OCI-LY1 (cell line): ENCODE data around the gene ANKMY1.

Experiments used
- H2AFZ ChIP-seq: fragments of 200-600 bp; sonication (generic), shearing (Covaris generic); 2 replicates; pipeline ENCODE4 v1.6.0; 2014; ENCODE audit warnings: antibody characterized with exemption, mild to moderate bottlenecking, low read length
- H3F3A ChIP-seq: fragments of 200-600 bp; sonication (generic), shearing (Covaris generic); 2 replicates; pipeline ENCODE4 v1.6.0; 2014; ENCODE audit warnings: mild to moderate bottlenecking, antibody characterized with exemption, low read length, moderate library complexity; ENCODE audit not compliant: insufficient read depth
- H3K27ac ChIP-seq: fragments of 200-600 bp; sonication (generic); 2 replicates; pipeline ENCODE4 v1.5.1; 2014; ENCODE audit warnings: low read length, mixed run types, mild to moderate bottlenecking, low read depth; ENCODE audit not compliant: poor library complexity, severe bottlenecking
- H3K27me3 ChIP-seq: fragments of 200-600 bp; sonication (generic); 2 replicates; pipeline ENCODE4 v1.6.0; 2014; ENCODE audit warnings: antibody characterized with exemption, mild to moderate bottlenecking, low read length, moderate library complexity; ENCODE audit not compliant: insufficient read depth
- H3K36me3 ChIP-seq: fragments of 200-600 bp; sonication (generic); 2 replicates; pipeline ENCODE4 v1.6.1; 2014; ENCODE audit warnings: mild to moderate bottlenecking, antibody characterized with exemption, low read length, moderate library complexity, mixed read lengths; ENCODE audit not compliant: insufficient read depth
- H3K4me1 ChIP-seq: fragments of 200-600 bp; sonication (generic); 2 replicates; pipeline ENCODE4 v1.5.1; 2014; ENCODE audit warnings: mild to moderate bottlenecking, low read length, moderate library complexity; ENCODE audit not compliant: insufficient read depth, severe bottlenecking
- H3K4me2 ChIP-seq: fragments of 200-600 bp; sonication (generic), shearing (Covaris generic); 2 replicates; pipeline ENCODE4 v1.6.1; 2014; ENCODE audit warnings: low read length
- H3K4me3 ChIP-seq: fragments of 200-600 bp; sonication (generic); 2 replicates; pipeline ENCODE4 v1.5.1; 2014; ENCODE audit warnings: low read length, low read depth, mild to moderate bottlenecking, mixed read lengths; ENCODE audit not compliant: poor library complexity, severe bottlenecking
- H3K79me2 ChIP-seq: fragments of 200-600 bp; shearing (Covaris generic); 2 replicates; pipeline ENCODE4 v1.6.1; 2016; ENCODE audit warnings: mixed run types, low read length, mixed read lengths; ENCODE audit not compliant: insufficient read depth
- H3K9ac ChIP-seq: fragments of 200-600 bp; sonication (generic), shearing (Covaris generic); 2 replicates; pipeline ENCODE4 v1.6.1; 2014; ENCODE audit warnings: mild to moderate bottlenecking, low read length, mixed read lengths
- H3K9me2 ChIP-seq: fragments of 200-600 bp; sonication (generic), shearing (Covaris generic); 2 replicates; pipeline ENCODE4 v1.6.1; 2014; ENCODE audit warnings: low read depth, mild to moderate bottlenecking, low read length, mixed read lengths
- H3K9me3 ChIP-seq: fragments of 200-600 bp; shearing (Covaris generic); 2 replicates; pipeline ENCODE4 v1.6.1; 2014; ENCODE audit warnings: low read length, mixed read lengths
- H4K20me1 ChIP-seq: fragments of 200-600 bp; sonication (generic), shearing (Covaris generic); 2 replicates; pipeline ENCODE4 v1.6.0; 2016; ENCODE audit warnings: mild to moderate bottlenecking, low read length; ENCODE audit not compliant: insufficient read depth
- EZH2 ChIP-seq: fragments of 200-600 bp; sonication (generic), shearing (Covaris generic); IDR thresholded peaks from 2 replicates; pipeline ENCODE4 v1.8.0; 2017; ENCODE audit warnings: borderline replicate concordance, mixed run types, mild to moderate bottlenecking, antibody characterized with exemption, low read length, moderate library complexity, mixed read lengths
- TF ChIP-seq, protein P1 (sequence below): fragments of 200-600 bp; sonication (generic), shearing (Covaris generic); IDR thresholded peaks from 2 replicates; pipeline ENCODE4 v1.5.1; 2017; ENCODE audit warnings: mild to moderate bottlenecking, antibody characterized with exemption, low read length, moderate library complexity, mixed read lengths

Gene ANKMY1

DNA sequence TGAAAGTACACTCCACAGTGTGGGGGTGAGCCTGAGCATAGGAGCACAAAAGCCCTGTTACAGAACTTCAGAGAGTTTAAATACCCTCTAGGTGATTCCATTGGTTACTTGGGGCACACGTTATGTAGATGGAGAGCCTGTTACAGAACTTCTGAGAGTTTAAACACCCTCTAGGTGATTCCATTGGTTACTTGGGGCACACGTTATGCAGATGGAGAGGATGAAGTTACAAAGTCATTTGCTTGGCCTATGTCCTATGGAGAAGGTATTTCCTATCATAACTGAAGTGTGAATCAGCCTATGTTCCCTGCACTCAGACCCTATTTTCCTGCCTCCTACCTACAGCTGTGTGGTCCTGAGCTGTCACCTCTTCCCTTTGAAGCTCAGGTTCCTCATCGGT is 25.0 kb upstream of the ANKMY1 start:
- no peaks in the 10 kb centered on the region for H3K9me3 ChIP-seq
- no peaks in the 10 kb centered on the region for H3K9me2 ChIP-seq
- peaks cover 6% of the 10 kb centered on the region; the same call in 1 of the 2 replicates for H3K79me2 ChIP-seq
- no peak overlapping the region for H3K9ac ChIP-seq
- H2AFZ ChIP-seq: no peak overlapping the region
- H3K4me3 ChIP-seq: no peak overlapping the region
- no peaks in the 10 kb centered on the region for H4K20me1 ChIP-seq
- peak overlapping the region; percentile 98 for H3K27ac ChIP-seq
- peaks cover 59% of the 10 kb centered on the region for H3K4me1 ChIP-seq
- H3F3A ChIP-seq: no peaks in the 10 kb centered on the region
- H3K4me2 ChIP-seq: no peak overlapping the region
- no peaks in the 10 kb centered on the region for H3K27me3 ChIP-seq
- no peak for TF ChIP-seq EZH2
- TF ChIP-seq, protein P1, sequence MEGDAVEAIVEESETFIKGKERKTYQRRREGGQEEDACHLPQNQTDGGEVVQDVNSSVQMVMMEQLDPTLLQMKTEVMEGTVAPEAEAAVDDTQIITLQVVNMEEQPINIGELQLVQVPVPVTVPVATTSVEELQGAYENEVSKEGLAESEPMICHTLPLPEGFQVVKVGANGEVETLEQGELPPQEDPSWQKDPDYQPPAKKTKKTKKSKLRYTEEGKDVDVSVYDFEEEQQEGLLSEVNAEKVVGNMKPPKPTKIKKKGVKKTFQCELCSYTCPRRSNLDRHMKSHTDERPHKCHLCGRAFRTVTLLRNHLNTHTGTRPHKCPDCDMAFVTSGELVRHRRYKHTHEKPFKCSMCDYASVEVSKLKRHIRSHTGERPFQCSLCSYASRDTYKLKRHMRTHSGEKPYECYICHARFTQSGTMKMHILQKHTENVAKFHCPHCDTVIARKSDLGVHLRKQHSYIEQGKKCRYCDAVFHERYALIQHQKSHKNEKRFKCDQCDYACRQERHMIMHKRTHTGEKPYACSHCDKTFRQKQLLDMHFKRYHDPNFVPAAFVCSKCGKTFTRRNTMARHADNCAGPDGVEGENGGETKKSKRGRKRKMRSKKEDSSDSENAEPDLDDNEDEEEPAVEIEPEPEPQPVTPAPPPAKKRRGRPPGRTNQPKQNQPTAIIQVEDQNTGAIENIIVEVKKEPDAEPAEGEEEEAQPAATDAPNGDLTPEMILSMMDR: no peak
- peaks cover 12% of the 10 kb centered on the region; the same call in 1 of the 2 replicates for H3K36me3 ChIP-seq

DNA sequence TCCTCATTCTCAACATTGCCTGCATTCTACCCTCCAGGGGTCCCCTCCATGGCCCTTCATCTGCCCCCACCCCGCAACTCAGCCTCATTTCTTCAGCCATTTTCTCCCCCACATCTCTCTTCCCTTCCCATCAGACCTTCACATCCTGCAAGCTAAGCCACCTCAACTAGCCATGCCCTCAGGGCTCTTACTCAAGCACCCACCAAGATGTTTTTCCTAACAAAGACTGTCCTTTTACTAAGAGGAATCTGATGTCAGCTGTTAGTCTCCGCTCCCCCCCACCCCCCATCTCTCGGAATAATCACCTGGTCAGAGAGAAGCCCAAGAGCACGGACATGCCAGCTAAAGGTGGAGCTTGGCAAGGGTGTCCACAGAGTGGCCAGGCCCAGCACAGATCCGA is 24.0 kb upstream of the ANKMY1 start:
- H3K4me1 ChIP-seq: peaks cover 52% of the 10 kb centered on the region

DNA sequence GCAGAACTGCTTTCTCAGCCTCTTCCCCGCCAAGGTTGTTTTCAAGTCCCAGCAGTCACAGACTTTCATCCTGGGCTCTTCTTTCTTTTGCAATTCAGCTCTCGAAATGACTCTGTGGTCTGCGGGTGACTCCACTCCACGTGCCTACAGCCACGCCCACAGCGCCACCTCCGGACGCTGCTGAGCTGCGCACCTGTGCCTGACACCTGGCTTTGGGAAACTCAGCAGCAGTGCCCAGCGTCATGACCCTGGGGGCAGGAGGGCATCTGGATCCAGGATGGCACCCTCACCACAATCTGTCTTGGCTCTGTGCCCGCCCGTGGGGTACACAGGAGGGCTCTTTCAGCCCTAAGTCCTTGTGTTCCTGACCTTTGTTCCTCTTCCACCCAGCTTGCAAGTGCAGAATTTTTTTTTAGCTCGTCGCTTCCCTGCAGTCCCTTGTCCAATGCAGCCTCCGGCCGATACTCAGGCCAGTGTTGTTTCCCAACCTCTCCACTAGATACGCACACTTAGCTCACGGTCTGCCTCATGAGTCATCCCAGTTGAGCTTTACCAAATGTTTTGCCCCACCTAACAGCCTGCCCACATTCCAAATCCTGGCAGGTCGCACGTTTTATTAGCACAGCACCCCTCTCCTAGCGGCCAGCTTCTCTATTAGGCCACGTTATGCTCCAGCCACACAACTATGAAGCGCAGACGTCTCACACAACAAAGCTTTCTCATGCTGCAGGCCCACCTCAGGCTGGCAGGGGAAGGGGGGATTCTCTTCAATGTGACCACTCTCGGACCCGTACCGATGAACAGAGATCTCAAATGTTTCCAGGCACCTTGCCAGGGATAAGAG is 22.2 kb upstream of the ANKMY1 start:
- H3K27ac ChIP-seq: peak overlapping the region; percentile 81
- no peak overlapping the region for H3K4me3 ChIP-seq
- H3K4me2 ChIP-seq: peak overlapping the region; percentile 21; the same call in 1 of the 2 replicates

More for the DNA sequence above, 24.0 kb upstream of the ANKMY1 start:
- Histone ChIP-seq H3K27me3 (no peaks in the 10 kb centered on the region), H3K79me2 (no peaks in the 10 kb centered on the region), H4K20me1 (no peaks in the 10 kb centered on the region), H3K36me3 (peaks cover 21% of the 10 kb centered on the region), H3K27ac (peak overlapping the region; percentile 11), H3K4me3 (no peak overlapping the region), H3K9me3 (no peaks in the 10 kb centered on the region), H3K9me2 (no peaks in the 10 kb centered on the region), H3K9ac (no peak overlapping the region), H3F3A (no peaks in the 10 kb centered on the region), H2AFZ (no peak overlapping the region), H3K4me2 (no peak overlapping the region)
- TF ChIP-seq, protein P1: no peak
- TF ChIP-seq EZH2: no peak

More for the DNA sequence above, 22.2 kb upstream of the ANKMY1 start:
- Histone ChIP-seq H3K79me2 (no peaks in the 10 kb centered on the region), H3K9ac (peak overlapping the region; percentile 35; the same call in 1 of the 2 replicates), H3K36me3 (peaks cover 33% of the 10 kb centered on the region), H4K20me1 (no peaks in the 10 kb centered on the region), H3K9me2 (no peaks in the 10 kb centered on the region), H3K27me3 (no peaks in the 10 kb centered on the region), H2AFZ (no peak overlapping the region), H3K9me3 (no peaks in the 10 kb centered on the region), H3F3A (no peaks in the 10 kb centered on the region), H3K4me1 (peaks cover 45% of the 10 kb centered on the region)
- TF ChIP-seq EZH2: no peak
- TF ChIP-seq, protein P1: peak; percentile 70
